GM23248 (cell line): ENCODE results near the gene MEDAG. TPM values are rescaled to one million over a fixed set of nuclear protein-coding genes. Genes with fewer than 3 reads are reported as not detected.

ENCODE experiments used
- DNase-seq: peaks from one replicate; pipeline ENCODE4 v3.0.0-alpha.2; 2015
- H2AFZ ChIP-seq: fragments of 200-600 bp; sonication (generic); 2 replicates; pipeline ENCODE4 v1.6.1; 2016; ENCODE audit warnings: antibody characterized with exemption
- H3F3A ChIP-seq: fragments of 200-600 bp; sonication (generic); 2 replicates; pipeline ENCODE4 v1.6.1; 2016; ENCODE audit warnings: mild to moderate bottlenecking, antibody characterized with exemption, mixed run types; ENCODE audit not compliant: insufficient read depth
- H3K27ac ChIP-seq: fragments of 200-600 bp; sonication (generic); 2 replicates; pipeline ENCODE4 v1.5.1; 2016; ENCODE audit warnings: mild to moderate bottlenecking
- H3K27me3 ChIP-seq: fragments of 200-600 bp; sonication (generic); replicated peaks from 2 replicates; pipeline ENCODE4 v1.6.1; 2016; ENCODE audit warnings: mild to moderate bottlenecking; ENCODE audit not compliant: insufficient read depth
- H3K36me3 ChIP-seq: fragments of 200-600 bp; sonication (generic); 2 replicates; pipeline ENCODE4 v1.6.1; 2016; ENCODE audit warnings: low read depth, mild to moderate bottlenecking
- H3K4me1 ChIP-seq: fragments of 200-600 bp; sonication (generic); 2 replicates; pipeline ENCODE4 v1.6.1; 2016; ENCODE audit warnings: mild to moderate bottlenecking; ENCODE audit not compliant: insufficient read depth
- H3K4me2 ChIP-seq: fragments of 200-600 bp; sonication (generic); one replicate; pipeline ENCODE4 v1.6.1; 2016; ENCODE audit warnings: mild to moderate bottlenecking; ENCODE audit not compliant: unreplicated experiment
- H3K4me3 ChIP-seq: fragments of 200-600 bp; sonication (generic); 2 replicates; pipeline ENCODE4 v1.5.1; 2016; ENCODE audit warnings: mild to moderate bottlenecking
- H3K79me2 ChIP-seq: fragments of 200-600 bp; sonication (generic); 2 replicates; pipeline ENCODE4 v1.6.1; 2016; ENCODE audit warnings: mild to moderate bottlenecking; ENCODE audit not compliant: insufficient read depth
- H3K9ac ChIP-seq: fragments of 200-600 bp; sonication (generic); 2 replicates; pipeline ENCODE4 v1.6.1; 2016; ENCODE audit warnings: mild to moderate bottlenecking
- H3K9me2 ChIP-seq: fragments of 200-600 bp; sonication (generic); 2 replicates; pipeline ENCODE4 v1.6.1; 2016; ENCODE audit warnings: mixed run types, mild to moderate bottlenecking, moderate library complexity; ENCODE audit not compliant: insufficient read depth
- H3K9me3 ChIP-seq: fragments of 200-600 bp; sonication (generic); one replicate; pipeline ENCODE4 v1.6.1; 2017; ENCODE audit warnings: low read depth
- H4K20me1 ChIP-seq: fragments of 200-600 bp; sonication (generic); 2 replicates; pipeline ENCODE4 v1.6.0; 2016; ENCODE audit not compliant: insufficient read depth
- EZH2 ChIP-seq: fragments of 200-600 bp; sonication (generic); IDR thresholded peaks from 2 replicates; pipeline ENCODE4 v1.6.1; 2018; ENCODE audit warnings: antibody characterized with exemption, mild to moderate bottlenecking; ENCODE audit not compliant: insufficient read depth, poor library complexity, severe bottlenecking
- EZH2phosphoT487 ChIP-seq: fragments of 200-600 bp; sonication (generic); IDR thresholded peaks from 2 replicates; pipeline ENCODE4 v1.6.1; 2018; ENCODE audit warnings: antibody characterized with exemption, moderate library complexity, mild to moderate bottlenecking, low read depth; ENCODE audit not compliant: insufficient read depth
- WGBS, 2 experiments: methylation state at CpG; one replicate each; pipeline ENCODE4 v1.1.6; 2015 to 2017; ENCODE audit warnings: low lambda C conversion rate in 2 of 2, low coverage in 1 of 2; ENCODE audit errors: missing lambda C conversion rate in 2 of 2; 5-methylcytosine and 5-hydroxymethylcytosine counted together
- in situ Hi-C: fragments of 300-500 bp; cut with MboI; formaldehyde crosslinking; loops from 2 replicates; pipeline ENCODE4 v1.15.0; 2020
- polyA plus RNA-seq: library from polyadenylated mRNA; unstranded; fragments of >200 nt; fragmentation: Nextera tagmentation; extraction: Ambion mirVana; gene quantifications from 2 replicates; pipeline ENCODE4 v1.2.1, GENCODE V29; 2016
- total RNA-seq: library from RNA; depleted of rRNA; stranded (reverse); fragments of >200 nt; shearing (Covaris generic); gene quantifications from 2 replicates; pipeline ENCODE4 v1.2.3, GENCODE V29; 2014

The MEDAG gene
- total and polyA plus RNA-seq, 2 experiments from 2014 or later, result 86.0 to 243 TPM

DNA sequence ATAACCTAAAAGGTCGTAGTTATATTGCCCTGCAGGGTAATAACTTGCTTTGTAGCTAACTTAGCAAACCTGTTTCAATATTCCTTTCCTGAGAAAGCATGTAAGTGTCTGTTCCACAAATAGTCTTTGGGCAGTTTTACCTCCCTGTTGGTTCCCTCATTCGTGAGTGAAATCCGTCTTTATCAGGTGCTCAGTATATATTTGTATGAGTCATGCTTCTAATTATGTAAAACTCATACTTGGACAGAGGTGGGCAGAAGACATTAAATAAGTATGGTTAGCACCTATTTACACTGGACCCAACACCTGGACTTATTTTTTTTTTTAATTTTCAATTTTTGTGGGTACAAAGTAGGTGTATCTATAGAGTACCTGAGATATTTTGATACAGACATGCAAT is 44.9 kb upstream of the MEDAG start:
- H3F3A ChIP-seq, result peaks cover 27% of the 10 kb centered on the region
- H2AFZ ChIP-seq, result no peak overlapping the region
- H3K36me3 ChIP-seq, result no peaks in the 10 kb centered on the region
- peaks cover 25% of the 10 kb centered on the region for H3K4me1 ChIP-seq
- 95% methylated on average over 3 of the region's 3 CpGs for WGBS, 2 experiments
- no peaks in the 10 kb centered on the region for H4K20me1 ChIP-seq
- H3K27ac ChIP-seq, result no peak overlapping the region
- TF ChIP-seq EZH2, result no peak
- no peak for TF ChIP-seq EZH2phosphoT487
- no peaks in the 10 kb centered on the region for H3K27me3 ChIP-seq
- no peak overlapping the region for H3K4me3 ChIP-seq
- no peak overlapping the region for H3K9ac ChIP-seq
- in situ Hi-C loops, result no loop called here
- DNase-seq, result no peak
- no peak overlapping the region for H3K4me2 ChIP-seq
- no peaks in the 10 kb centered on the region for H3K79me2 ChIP-seq
- no peaks in the 10 kb centered on the region for H3K9me2 ChIP-seq
- no peaks in the 10 kb centered on the region for H3K9me3 ChIP-seq

DNA sequence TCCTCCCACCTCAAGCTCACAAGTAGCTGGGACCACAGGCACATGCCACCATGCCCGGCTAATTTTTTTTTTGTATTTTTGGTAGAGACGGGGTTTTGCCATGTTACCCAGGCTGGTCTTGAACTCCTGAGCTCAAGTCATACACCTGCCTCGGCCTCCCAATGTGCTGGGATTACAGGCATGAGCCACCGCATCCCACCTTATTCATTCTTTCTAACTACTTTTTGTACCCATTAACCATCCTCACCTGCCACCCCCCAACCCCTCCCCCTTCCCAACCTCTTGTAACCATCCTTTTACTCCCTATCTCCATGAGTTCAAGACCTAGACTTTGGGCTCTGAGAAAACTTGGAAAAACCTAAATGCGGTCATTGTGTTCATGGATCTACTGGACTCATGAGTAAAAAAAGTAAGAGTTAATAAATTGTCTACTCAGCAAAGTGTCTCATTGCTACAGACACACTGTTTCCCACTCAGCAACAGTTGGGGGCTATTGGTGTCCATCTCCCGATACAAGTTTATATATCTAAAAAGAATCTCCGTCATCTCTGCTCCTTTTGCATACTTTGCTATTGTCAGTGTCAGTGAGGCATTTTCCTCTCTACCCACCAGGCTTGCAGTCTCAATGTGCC is 44.1 kb upstream of the MEDAG start:
- WGBS, 2 experiments, result 95 to 99% methylated on average over 7 of the region's 7 CpGs
- Histone ChIP-seq H3K4me2 (no peak overlapping the region), H3K9me3 (no peaks in the 10 kb centered on the region), H3K27me3 (no peaks in the 10 kb centered on the region), H2AFZ (no peak overlapping the region), H3K9ac (no peak overlapping the region), H3K4me1 (peaks cover 31% of the 10 kb centered on the region), H3K4me3 (no peak overlapping the region), H3K79me2 (no peaks in the 10 kb centered on the region), H3K27ac (no peak overlapping the region), H3F3A (peaks cover 24% of the 10 kb centered on the region), H3K36me3 (no peaks in the 10 kb centered on the region), H4K20me1 (no peaks in the 10 kb centered on the region), H3K9me2 (no peaks in the 10 kb centered on the region)
- in situ Hi-C loops, result no loop called here
- DNase-seq, result no peak
- TF ChIP-seq EZH2 (no peak), EZH2phosphoT487 (no peak)

DNA sequence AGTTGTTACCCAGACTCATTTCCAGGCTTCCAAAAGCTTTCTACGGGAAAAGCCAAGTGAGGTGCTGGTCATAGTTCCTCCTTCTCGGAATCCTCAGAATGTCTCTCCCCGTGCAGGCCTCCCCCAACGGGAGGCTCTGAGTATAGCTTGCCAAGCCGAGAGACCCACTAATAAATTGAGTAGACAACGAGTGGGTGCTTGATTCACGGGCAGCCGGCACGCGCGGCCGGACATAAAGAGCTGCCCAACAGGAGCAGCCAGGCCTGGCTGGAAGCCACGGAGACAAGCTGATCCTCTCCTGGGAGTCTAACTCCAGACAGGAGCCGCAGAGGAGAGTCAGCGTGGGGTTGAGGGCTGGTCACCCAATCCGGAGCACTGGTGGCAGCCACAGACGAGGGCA is 43.4 kb upstream of the MEDAG start:
- Histone ChIP-seq H3K4me1 (peaks cover 36% of the 10 kb centered on the region), H3K27ac (no peak overlapping the region), H3F3A (peaks cover 32% of the 10 kb centered on the region), H3K79me2 (no peaks in the 10 kb centered on the region), H3K9ac (no peak overlapping the region), H3K9me3 (no peaks in the 10 kb centered on the region), H3K36me3 (no peaks in the 10 kb centered on the region), H3K9me2 (no peaks in the 10 kb centered on the region), H4K20me1 (no peaks in the 10 kb centered on the region), H3K4me3 (no peak overlapping the region), H3K27me3 (no peaks in the 10 kb centered on the region), H2AFZ (no peak overlapping the region), H3K4me2 (no peak overlapping the region)
- TF ChIP-seq EZH2 (no peak), EZH2phosphoT487 (no peak)
- no peak for DNase-seq
- 90 to 91% methylated on average over 16 to 17 of the region's 17 CpGs for WGBS, 2 experiments
- in situ Hi-C loops, result no loop called here

DNA sequence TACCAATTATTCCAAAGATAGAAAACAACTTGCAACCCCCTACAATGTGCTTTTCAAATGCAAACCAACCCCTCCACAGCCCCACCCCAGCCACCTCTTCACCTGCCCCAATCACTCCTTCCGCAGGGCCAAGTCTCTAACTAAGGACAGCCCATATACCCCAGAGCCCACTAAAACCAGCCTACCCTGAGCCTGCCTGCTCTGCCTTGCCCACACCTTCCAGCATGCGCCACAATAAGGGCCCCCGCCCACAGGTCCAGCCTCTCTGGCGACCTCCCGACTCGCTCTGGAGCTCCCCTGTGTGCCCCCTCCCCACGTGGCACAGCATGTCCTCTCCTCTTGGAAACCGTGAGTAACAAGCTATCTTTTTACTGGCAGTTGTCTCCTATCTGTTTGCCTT is 42.8 kb upstream of the MEDAG start:
- Histone ChIP-seq H3K9me3 (no peaks in the 10 kb centered on the region), H2AFZ (no peak overlapping the region), H3K4me3 (no peak overlapping the region), H3K79me2 (no peaks in the 10 kb centered on the region), H3K27me3 (no peaks in the 10 kb centered on the region), H3K4me1 (peaks cover 41% of the 10 kb centered on the region), H4K20me1 (no peaks in the 10 kb centered on the region), H3F3A (peaks cover 37% of the 10 kb centered on the region), H3K9me2 (no peaks in the 10 kb centered on the region), H3K4me2 (no peak overlapping the region), H3K9ac (no peak overlapping the region), H3K27ac (no peak overlapping the region), H3K36me3 (no peaks in the 10 kb centered on the region)
- in situ Hi-C loops, result no loop called here
- TF ChIP-seq EZH2, result no peak
- no peak for TF ChIP-seq EZH2phosphoT487
- DNase-seq, result no peak
- 80 to 89% methylated on average over 8 of the region's 8 CpGs for WGBS, 2 experiments
